ENCODE measurements around the gene NAT10.
A peak's percentile ranks its signal among the peaks of the same experiment; 100 is the strongest.

The NAT10 gene

DNA sequence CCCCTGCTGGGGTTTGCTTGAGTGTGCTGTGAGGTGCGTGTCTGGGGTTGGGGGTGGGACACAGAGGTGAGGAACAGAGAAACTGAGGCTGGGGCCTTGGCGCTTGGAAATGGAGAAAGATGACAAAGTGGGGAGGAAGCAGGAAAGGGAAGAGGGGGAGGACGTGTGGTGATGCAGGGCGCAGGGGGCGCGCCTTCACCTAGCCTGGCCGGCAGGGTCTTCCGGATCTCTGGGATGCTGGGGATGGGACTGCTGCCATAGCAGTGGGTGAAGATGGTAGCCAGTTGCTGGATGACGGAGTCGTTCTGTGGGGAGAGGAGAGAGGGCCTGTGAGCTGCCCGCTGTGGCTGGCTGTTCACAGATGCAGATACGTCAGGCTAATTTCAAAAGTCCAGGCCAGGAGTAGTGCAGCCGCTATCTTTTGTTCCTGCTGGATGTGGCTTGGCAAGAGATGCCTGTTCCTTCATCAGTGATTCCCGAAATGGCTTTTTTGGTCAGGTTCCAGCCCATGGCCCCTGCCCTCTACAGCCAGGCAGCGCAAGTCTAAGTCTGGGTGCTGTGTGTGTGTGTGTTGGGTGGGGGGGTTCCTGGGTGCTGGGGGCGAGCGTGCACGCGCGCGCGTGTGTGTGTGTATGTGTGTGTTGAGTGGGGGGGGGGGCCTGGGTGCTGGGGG, 54.8 kb downstream of the NAT10 start:
- TF ChIP-seq, protein P1, sequence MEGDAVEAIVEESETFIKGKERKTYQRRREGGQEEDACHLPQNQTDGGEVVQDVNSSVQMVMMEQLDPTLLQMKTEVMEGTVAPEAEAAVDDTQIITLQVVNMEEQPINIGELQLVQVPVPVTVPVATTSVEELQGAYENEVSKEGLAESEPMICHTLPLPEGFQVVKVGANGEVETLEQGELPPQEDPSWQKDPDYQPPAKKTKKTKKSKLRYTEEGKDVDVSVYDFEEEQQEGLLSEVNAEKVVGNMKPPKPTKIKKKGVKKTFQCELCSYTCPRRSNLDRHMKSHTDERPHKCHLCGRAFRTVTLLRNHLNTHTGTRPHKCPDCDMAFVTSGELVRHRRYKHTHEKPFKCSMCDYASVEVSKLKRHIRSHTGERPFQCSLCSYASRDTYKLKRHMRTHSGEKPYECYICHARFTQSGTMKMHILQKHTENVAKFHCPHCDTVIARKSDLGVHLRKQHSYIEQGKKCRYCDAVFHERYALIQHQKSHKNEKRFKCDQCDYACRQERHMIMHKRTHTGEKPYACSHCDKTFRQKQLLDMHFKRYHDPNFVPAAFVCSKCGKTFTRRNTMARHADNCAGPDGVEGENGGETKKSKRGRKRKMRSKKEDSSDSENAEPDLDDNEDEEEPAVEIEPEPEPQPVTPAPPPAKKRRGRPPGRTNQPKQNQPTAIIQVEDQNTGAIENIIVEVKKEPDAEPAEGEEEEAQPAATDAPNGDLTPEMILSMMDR (IDR thresholded peaks at IDR 0.05; ENCODE audit: insufficient read depth, low read depth, low read length, missing control alignments) = no peak
- no peak for DNase-seq (ENCODE audit: low read depth)
- H3K4me3 ChIP-seq (ENCODE audit: low read length) = no peak overlapping the region

DNA sequence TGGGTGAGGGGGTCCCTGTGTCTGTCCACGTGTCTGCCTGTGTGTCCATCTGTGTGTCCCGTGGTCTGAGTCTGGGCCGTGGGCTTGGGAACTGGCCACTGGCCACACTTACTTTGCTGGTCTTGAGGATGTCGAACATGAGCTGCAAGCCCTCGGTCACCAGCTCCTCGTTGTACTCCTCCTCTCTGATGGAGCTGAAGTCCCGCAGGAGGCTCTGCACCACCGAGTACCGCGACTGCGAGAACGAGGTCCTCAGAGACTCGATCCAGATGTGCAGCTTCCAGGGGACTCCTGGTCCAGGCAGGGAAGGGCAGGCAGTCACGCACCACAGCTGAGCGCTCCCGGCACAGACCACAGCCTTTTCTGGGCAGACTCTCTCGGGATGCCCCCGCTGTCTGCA, 55.4 kb downstream of the NAT10 start:
- TF ChIP-seq, protein P1 (IDR thresholded peaks at IDR 0.05; ENCODE audit: insufficient read depth, low read depth, low read length, missing control alignments) = no peak
- DNase-seq (ENCODE audit: low read depth) = no peak
- H3K4me3 ChIP-seq (ENCODE audit: low read length) = no peak overlapping the region

DNA sequence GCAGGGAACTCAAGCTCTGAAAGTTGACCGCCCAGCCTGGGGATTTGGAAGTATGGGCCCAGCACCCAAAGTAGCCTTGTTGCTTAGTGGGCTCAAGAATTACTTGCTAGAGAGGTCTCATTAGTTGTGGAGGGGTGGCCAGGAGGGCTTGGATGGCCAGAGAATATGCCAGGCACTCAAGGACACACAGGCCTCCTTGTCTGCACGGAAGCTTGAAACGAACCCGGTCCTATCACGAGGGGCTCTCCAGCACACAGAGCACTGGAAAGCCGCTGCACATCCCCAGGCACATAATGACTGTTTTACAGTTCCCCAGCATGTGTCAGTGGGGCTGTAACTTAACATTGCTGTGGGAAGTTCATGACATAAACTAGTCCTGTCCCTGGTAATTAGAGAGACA, 55.9 kb downstream of the NAT10 start:
- DNase-seq (ENCODE audit: low read depth) = no peak
- no peak overlapping the region for H3K4me3 ChIP-seq (ENCODE audit: low read length)
- TF ChIP-seq, protein P1 (IDR thresholded peaks at IDR 0.05; ENCODE audit: insufficient read depth, low read depth, low read length, missing control alignments) = no peak

DNA sequence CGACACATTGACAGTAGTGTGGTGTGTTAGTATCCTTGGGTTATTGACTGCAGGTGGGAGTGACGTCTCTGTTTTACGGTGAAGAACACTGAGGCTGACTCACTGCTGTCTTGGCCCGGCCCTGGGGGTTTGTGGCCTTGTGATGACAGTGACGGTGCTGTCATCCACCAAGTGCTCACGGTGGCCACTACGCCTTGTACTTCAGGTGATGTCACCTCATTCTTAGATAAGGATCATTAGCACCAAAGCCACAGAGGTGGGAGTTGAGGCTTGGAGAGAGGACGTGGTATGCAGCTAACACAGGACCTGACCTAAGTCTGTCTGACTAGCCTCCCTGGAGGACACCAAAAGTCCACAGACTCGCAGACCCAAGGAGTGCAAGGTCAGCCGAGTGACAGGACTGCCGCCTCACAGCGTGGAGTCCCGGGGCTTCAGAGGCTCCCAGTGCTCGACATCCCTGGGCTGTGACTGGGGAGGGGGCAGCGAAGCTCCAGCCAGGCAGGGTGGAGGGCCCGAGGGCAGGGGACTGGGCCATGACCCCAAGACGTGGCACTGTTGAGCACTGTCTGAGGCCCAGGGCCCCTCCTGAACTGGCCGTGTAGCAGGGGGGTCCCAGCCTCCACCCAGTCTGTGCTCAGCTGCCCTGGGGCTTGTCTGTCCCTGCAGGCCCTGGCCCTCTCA, 56.5 kb downstream of the NAT10 start:
- peak; percentile 52 for DNase-seq (ENCODE audit: low read depth)
- TF ChIP-seq, protein P1 (IDR thresholded peaks at IDR 0.05; ENCODE audit: insufficient read depth, low read depth, low read length, missing control alignments) = no peak
- H3K4me3 ChIP-seq (ENCODE audit: low read length) = no peak overlapping the region

- no peak for DNase-seq (ENCODE audit: low read depth)
- no peak overlapping the region for H3K4me3 ChIP-seq (ENCODE audit: low read length)
- TF ChIP-seq, protein P1 (IDR thresholded peaks at IDR 0.05; ENCODE audit: insufficient read depth, low read depth, low read length, missing control alignments) = no peak
These were observed 57.0 kb downstream of the NAT10 start for GRCh38 chr11:34162493-34162820.

GRCh38 chr11:34162856-34163255, 57.4 kb downstream of the NAT10 start:
- DNase-seq (ENCODE audit: low read depth) = no peak
- TF ChIP-seq, protein P1 (IDR thresholded peaks at IDR 0.05; ENCODE audit: insufficient read depth, low read depth, low read length, missing control alignments) = no peak
- H3K4me3 ChIP-seq (ENCODE audit: low read length) = no peak overlapping the region

- DNase-seq (ENCODE audit: low read depth) = no peak
- TF ChIP-seq, protein P1 (IDR thresholded peaks at IDR 0.05; ENCODE audit: insufficient read depth, low read depth, low read length, missing control alignments) = no peak
- H3K4me3 ChIP-seq (ENCODE audit: low read length) = no peak overlapping the region
These were observed 59.7 kb downstream of the NAT10 start for GRCh38 chr11:34165121-34165520.
